ENCODE data around the gene PSMG3.

- TF ChIP-seq POLR2A (IDR thresholded peaks at IDR 0.05): no peak
- TF ChIP-seq CTCF (IDR thresholded peaks at IDR 0.05): no peak
- TF ChIP-seq EP300 (IDR thresholded peaks at IDR 0.05): no peak
Measured at GRCh38 chr7:1578513-1578912, 8.7 kb upstream of the PSMG3 start.
